HG02943 (cell line): ENCODE data around the gene UST.
"Not testable (repeated sequence)": the region's sequence is repeated elsewhere in the genome, so short reads cannot be mapped to it uniquely, and the experiment has no call there.

Experiments used
- ATAC-seq: cut with Tn5 transposase; IDR thresholded peaks from one replicate; pipeline ENCODE4 v1.9.1; 2021; ENCODE audit warnings: mild to moderate bottlenecking, low read depth, moderate library complexity; ENCODE audit not compliant: unreplicated experiment

UST gene

DNA sequence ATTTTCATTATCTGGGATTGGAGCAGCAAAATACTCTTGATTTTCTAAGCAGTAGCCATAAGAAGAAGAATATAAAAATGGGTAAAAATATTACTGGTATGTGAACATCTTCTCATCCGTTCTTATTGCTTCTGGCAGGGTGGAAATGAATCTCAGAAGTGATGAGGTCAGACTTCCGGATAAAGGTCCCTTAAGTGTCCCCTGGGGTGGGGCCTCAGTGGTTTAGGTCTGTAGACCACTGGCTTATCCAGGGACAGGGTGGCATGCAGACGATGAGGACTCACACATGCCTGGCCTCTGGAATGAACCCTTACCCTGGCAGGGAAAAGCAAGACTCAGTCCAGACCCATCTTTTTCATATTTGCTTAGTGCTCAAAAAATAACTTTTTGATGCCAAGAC is 143.3 kb downstream of the UST start:
- ATAC-seq: no peak

DNA sequence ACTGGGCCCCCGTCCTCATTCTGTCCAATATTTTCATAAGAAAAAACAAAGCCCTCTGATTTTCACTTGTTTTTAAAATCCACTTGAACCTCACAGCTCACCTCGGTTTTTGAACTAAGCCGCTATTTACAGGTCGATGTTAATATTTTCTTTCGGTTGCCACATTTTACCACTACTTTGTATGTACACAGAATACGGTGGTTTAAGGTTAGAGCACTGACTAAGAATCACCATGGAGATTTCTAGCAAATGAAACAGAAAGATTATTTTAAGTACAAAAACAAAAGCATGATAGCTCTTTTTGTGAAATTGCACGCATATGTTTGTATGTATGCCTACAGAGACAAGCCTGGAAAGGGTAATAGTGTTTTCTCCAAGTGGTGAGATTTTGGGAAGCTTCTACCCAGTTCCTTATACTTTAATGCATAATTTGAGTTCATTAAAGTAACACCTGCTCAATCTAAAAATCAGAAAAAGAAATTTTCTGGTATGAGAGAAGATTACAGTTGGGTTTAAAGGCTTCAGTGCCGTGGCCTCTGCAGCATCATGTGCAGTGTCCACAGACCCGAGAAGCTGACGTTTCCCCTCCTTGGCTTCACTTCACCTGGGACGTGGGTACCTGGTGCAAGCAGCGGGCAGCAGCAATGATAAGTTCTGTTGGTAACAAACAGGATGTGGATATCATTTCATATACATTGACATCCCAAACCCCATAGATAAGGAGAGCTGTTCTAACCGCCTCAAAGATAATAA is 144.0 kb downstream of the UST start:
- no peak for ATAC-seq

DNA sequence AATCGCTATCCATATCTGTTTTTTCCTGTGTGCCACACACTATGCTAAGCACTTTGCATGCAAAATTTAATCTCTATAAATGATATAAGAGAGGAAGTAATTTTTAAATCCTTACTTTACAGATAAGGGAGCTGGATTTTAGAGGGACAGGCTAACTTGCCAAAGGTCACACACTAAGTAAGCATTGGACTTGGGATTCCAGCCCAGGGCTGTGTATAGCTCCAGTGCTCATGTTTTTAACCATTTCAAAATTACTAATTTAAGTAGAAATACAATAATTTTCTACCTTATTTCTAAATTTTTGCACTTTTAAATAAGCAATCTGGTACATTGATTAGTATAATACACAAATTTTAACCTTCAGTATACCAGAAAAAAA is 144.6 kb downstream of the UST start:
- no peak for ATAC-seq

DNA sequence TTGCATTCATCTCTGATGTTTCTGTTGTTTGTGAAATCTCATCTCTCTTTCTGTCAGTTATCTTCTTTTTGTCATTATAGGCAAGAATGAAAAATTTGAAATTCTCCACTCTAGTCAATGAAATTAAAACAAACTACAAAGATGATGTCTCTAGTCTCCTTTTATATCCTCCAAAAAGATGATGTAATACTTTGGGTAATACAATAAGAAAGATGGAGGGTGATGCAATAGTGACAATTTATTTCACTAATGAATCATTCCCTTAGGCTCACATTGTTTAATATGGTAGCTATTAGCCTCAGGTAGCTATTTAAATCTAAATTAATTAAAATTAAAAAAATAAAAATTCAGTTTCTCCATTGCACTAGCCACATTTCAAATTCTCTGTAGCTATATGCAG is 145.4 kb downstream of the UST start:
- ATAC-seq: no peak

DNA sequence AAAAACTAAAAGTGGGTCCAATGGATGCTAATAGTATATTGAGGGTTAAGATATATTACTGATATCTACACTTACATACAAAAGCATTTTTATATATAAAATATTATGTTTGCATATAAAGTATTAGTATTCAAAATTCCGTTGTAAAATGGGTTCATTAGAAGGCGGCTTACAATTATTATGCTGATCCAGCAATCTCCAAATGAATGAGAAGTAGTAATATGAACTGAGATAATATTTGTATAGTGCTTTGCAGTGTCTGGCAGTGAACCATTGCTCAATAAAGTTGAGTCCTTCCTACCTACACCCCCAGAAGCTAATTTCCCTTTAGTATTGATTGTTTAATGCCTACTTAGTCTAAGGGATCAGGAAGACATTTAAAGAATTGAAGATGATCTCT is 146.2 kb downstream of the UST start:
- no peak for ATAC-seq

DNA sequence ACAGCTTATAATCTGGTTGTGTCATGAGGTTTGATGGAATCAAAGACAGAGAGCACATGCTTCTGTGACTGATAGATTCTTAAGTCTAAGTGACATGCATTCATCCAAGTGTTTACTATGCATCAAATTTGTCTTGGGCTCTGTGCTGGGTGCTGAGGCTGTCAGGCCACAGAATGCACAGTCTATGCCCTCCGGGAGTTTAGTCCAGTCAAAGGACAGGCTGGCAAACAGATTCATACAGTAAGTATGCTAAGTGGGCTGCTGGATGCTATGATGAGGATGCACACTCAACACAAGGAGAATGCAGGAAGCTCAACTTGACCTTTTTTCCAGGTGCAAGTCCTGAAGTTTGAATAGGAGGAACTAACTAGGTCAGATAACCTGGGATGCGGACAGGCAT is 146.7 kb downstream of the UST start:
- ATAC-seq: no peak

DNA sequence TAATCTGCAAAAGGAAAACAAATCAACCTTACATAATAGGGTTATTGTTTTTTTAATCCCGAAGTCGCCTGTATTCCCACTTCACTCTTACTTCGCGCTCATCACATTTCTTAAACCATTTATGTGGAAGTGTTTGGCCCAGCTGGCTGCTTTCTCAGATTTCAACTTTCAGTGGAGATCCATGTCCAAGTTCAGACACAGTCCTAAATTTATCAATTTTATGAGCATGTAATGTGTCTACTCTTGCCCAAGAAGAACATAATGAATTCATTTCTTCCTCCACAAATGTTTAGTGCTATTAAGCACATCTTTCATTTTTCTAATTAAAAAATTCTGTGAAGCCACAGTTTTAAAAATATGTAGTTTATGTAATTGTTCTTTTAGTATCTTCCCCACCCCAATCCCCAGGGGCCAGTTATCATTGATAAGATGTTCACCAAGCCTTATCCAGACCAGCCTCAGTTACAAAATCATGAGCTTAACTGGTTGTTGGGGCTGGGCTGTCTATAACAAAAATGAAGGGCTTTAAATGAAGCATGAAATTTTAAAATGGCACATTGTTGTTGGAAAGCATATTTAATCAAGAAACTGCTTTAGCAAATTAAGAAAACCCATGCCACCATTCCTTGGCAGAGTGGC is 151.7 kb downstream of the UST start:
- ATAC-seq: no peak

DNA sequence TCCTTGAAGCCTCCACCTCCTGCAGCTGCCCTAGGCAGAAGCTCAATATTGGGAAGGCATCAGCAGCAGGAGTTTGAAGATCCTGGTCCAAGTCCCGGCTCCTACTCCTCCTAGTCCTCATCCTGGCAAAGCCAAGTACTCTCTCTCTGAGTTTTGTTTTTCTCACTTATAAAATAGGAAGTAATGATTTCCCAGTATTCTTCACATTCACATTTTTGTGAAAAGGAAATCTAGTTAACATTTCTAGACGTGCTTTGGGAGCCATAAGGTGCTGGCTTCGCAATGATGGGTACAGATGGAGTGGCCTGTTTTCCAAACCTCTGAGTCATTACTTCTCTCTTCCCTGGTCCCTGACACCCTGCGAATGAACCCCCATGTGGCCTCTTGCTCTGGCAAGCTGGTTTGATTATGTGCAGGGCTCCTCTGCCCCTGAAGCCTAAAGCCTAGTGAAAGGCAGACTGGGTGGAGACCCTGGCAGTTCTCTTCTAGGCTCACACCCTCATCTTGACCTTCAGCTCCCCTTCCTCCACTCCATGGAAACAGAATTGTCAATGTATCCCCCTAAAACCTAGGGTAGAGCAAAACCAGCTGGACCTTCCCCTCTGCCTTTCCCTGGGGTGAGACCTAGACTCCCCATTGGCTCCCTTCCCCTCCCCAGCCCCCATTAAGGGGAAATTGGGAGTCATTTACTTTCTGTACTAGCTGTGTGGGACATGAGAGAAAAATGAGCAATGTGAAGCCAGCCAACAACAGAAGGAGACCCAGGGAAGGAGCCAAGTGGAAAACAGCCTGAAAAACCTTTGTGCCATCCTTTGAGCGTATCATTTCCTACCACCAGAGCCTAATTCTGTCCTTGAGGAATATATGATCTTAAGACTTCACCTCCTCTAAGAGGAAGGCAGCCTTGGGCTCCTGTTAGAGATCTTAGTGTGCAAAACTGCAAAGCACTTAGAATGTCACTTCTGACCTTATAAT is 158.4 kb downstream of the UST start:
- ATAC-seq: no peak

DNA sequence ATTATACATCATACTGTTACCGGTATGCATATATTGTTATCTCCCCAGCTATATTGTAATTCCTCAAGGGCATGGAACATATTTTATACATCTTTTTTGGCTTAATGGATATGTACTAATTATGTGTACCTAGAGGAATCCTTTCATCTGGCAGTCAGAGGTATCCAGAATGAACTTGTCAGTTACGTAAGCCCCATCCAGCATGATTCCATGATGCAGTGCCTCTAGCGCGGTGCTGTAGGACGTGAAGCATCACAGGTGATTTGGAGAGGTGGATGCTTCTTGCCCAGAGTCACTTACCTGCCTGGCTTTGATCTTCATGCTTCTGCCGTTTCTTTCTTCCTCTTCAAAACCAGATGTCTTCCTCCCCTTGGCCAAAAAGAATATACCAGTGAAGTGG is 159.1 kb downstream of the UST start:
- no peak for ATAC-seq

DNA sequence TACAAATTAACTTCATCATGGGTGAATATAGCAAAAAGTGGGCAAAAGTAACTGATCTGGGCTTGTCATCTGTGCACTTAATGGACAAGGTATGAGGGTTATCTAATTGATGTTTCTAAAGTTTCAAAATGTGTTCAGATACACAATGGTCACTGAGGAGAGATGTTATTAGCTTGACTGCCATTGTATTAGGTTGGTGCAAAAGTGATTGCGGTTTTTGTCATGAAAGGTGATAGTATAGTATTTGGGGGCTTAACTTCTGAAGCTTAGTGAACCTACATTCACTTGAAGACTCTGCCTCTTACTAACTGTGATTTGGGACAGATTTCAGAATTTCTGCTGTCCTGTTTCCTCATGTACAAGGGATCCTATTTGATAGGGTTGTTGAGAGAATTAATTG is 159.6 kb downstream of the UST start:
- ATAC-seq: no peak

DNA sequence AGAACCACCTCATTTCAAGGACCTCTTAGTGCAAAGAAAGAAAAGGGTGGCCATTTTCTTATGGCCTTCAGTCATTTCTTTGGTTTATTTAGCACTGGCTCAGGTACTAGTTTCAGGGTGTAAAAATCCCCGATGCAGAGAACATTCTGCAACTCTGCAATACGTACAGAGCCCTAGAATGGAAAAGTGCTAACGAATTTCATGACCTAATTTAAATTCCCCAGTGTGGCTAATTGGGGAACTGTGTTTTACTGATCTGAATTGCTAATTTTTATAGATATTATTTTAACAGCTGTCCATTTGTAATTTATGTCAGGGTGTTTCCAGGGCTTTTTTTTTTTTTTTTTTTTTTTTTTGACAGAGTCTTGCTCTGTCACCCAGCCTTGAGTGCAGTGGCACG is 160.7 kb downstream of the UST start:
- no peak for ATAC-seq

DNA sequence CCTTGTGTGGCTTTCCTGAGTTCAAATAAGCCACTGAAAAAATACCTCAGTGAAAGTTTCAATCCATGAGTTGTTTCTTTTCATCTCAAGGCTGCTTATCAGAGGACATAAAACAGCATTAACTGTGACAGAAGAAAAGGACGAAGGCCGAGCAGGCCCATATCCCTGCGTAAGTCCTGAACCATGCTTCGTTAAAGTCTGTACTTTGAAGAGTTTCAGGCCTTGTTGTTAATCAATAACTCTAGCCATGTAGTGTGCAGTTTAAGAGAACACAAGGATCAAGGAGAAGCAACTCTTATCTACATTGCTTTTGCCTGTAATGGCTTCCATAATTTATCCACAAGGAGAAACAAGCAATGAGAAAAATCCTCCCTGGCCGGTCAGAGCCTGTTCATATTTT is 165.4 kb downstream of the UST start:
- no peak for ATAC-seq

DNA sequence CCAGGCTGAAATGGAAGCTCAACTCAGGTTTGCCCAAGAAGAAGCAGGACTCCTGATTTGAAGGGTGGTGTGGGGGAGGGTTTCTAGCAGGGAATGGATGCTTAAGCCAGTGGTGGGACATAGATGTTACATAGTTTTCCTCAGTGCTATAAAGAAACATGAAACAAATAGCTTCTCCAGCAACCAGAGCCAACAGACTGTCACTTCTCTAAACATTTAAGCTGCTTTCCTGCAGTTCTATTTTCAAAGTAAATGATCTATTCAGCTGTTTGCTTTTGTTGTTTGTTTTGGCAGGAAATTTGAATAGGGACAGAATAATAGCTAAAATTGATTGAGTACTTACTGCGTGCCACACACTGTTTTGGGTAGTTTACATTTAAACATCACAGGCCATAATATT is 169.0 kb downstream of the UST start:
- ATAC-seq: no peak

DNA sequence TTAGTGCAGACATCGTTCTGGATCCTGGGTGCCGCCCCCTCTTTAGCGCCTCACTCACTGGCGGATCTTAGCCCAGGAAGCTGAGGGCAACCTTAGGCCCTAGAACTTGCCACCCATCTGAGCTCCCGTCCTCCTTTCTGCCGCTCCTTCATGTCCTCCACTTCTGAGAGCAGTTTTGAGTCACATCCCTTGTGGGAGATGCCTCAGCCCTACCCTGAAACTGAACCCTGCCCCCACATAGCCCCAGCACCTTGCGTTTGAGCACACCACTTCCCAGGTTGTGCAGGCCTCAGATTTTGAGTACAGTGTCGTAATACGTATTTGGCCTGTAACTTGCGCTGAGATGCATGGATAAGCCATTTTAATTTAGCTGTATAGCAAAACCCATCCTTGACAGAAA is 169.7 kb downstream of the UST start:
- ATAC-seq: not testable (repeated sequence)

DNA sequence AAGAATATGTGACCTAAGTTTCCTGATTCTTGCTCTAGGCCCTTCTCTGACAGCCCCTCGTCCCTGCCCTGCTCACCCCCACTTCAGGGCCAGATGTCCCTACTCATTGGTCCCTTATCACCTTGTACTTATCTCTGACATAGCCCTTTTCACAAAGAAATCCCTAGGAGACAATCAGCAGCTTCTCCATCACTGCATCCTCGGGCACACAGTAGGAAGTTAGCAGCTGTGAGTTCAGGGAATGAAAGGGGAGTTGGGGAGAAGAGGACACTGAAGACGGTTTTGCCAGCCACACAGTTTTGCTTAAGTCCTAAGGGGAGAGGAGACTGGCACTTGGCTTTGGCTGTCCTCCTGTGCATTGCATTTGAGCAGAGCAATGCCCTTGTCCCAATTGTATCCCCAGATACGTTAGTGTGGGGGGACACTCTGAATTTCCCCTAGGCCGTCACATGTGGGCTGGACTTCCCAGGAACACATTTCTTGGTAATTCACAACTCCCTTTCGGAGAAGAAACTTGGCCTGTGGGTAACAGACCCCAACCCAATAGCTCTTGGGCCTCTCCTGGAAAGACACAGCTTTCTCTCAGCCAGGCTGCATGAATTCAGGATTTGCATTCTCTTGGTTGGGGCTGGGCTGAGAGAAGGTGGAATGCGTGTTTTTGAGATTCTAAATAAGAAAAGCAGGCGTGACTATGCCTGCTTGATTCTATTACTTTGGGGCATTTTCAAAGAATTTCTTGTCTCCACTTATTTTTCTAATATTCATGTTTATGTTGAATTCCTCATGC is 177.6 kb downstream of the UST start:
- ATAC-seq: no peak

DNA sequence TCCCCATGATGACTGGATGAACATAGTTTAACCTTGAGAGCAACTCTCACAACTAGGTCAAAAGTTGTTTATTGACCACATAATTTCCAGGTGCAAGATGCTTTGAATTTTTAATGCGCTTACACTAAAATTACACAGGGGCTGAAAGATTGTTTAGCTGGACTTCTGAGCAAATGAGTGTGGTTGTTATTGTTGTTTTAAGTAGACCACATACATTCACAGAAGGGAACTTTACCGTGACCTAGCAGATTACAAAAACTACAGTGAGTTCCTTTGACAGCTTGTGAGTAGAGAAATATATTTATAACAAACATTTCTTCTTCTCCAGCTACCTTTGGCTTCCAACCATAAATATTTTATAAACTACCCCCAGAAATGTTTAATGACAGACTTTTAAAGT is 178.9 kb downstream of the UST start:
- no peak for ATAC-seq

DNA sequence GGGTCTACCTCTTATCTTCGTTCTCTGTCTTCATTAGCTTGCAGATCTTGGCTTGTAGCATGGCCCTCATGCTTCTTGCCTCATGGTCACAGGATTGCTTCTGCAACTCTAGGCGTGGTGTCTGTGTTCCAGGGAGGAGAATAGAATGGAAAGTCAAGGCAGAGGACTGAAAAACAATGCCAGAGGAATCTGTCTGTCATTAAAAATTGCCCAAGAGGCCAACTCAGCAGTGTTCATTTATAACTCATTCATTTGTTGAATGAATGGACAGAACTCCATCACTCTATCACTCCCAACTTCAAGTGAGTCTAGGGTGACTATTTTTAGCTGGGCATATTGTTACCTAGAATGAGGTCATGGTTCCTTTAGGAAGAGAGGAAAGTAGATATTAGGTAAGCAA is 179.6 kb downstream of the UST start:
- no peak for ATAC-seq

DNA sequence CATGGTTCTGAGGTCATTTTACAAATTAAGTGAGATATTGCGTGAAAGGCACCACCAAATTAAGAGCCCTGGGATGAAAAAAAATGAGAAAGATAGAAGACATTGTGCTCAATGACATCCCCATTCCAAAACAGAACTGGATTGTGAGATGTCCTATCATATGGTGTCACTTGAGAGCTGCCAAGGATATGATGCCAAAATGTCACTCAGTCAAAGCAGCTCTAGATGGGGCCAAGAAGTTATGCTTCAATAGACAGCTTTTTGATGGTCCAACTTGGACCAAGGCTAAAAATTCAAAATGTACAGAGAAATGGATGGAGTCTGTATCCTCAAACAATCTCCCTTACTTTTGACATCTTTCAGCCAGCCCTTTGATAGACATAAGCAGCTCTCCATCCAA is 180.8 kb downstream of the UST start:
- ATAC-seq: no peak

DNA sequence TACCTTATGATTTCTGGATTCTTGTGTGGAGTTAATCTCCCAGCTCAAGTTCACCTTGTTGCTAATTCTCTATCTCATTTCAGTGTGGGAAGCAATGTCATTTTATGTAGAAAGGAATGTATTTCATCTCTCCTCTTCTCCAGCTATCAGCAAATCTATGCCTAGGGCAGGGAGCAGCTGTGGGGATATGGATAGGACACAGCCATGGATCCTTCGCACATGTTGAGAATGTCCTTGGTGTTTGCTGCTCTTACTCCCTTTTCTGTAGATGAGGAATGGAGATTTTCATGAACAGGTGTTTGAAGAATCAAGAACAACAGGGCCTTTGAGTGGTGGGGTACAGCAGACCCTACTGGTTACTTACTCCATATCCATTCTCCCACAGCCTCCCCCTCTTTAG is 182.0 kb downstream of the UST start:
- no peak for ATAC-seq

DNA sequence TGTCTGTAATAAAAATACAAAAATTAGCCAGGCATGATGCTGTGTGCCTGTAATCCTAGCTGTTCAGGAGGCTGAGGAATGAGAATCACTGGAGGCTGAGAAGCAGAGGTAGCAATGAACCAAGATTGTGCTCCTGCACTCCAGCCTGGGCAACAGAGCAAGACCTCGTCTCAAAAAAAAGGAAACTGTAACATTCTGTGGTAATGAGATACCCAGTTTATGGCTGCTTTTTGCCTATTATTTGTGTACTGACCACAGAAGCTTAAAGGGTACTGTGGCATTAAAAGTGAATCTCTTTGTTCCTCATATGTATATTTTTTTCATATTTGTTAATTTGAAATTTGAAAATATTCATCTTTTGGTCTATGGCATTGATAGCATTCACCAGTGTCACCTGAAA is 185.4 kb downstream of the UST start:
- ATAC-seq: no peak

DNA sequence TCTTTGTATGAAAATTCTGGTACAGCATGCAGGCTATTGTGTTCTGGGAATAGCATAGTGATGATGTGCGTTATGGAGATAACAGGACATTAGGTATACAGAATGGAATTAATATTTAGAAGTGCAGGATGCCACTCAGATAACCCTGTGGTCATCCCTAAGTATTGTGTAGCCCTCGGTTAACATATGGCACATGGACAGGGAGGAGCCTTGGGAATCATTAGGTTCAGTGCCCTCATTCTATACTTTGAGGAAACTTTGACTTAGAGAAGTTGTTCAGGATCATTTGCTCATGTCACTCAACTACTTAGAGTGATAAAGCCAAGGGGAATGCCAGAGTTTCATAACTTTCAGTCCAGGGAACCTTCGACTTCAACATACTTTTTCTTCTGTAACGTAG is 185.9 kb downstream of the UST start:
- ATAC-seq: no peak
